ENCODE measurements around the gene ZSWIM5. TPM values are rescaled to one million over a fixed set of nuclear protein-coding genes. Genes with fewer than 3 reads are reported as not detected.
"Not testable (repeated sequence)": the region's sequence is repeated elsewhere in the genome, so short reads cannot be mapped to it uniquely, and the experiment has no call there.

Gene ZSWIM5
- polyA plus RNA-seq, 1 donor (not counting 4 experiments of a cell fraction or from before 2014, with no cell fraction given) = 0.03 TPM

DNA sequence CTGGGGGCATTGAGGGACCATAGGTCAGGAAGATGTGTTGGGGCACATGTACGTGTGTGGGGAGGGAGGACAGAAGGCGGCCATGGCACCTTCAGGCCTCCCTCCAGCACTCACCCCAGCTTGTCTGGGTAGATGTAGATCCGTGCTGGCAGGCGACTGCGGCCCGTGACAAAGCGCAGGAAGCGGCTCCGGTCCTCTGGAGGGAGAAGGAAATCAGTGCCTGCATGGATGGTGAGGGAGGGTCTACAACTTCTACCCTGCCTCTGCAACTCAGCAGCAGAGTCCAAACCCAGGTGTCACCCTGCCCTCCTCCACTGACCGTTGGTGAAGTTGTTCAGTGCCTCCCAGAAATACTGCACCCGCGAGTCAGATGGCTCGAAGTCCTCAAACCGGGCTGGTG lies 202.7 kb downstream of the ZSWIM5 start:
- Histone ChIP-seq H3K4me2 (ENCODE audit: control insufficient read depth, extremely low read depth, insufficient read depth, low read depth, low read length) (no peak overlapping the region), H3K4me3 (ENCODE audit: control insufficient read depth in 2 of 3, extremely low read depth in 1 of 3, insufficient read depth in 2 of 3, low read depth in 1 of 3, low read length in 3 of 3) (no peak overlapping the region), H3K79me2 (ENCODE audit: control insufficient read depth, insufficient read depth, low read length) (no peaks in the 10 kb centered on the region), H3K27me3 (ENCODE audit: control insufficient read depth, extremely low read depth, insufficient read depth, low read length) (no peaks in the 10 kb centered on the region), H3K27ac (ENCODE audit: control insufficient read depth, insufficient read depth, low read length) (no peak overlapping the region), H3K9me1 (ENCODE audit: control insufficient read depth, extremely low read depth, insufficient read depth, low read length) (no peaks in the 10 kb centered on the region), H2AFZ (ENCODE audit: control insufficient read depth, low read length) (no peak overlapping the region), H4K20me1 (ENCODE audit: control insufficient read depth, extremely low read depth, insufficient read depth, low read length) (no peaks in the 10 kb centered on the region), H3K4me1 (ENCODE audit: control insufficient read depth, extremely low read depth, insufficient read depth, low read length) (no peaks in the 10 kb centered on the region), H3K36me3 (ENCODE audit: control insufficient read depth in 2 of 2, extremely low read depth in 1 of 2, insufficient read depth in 2 of 2, low read length in 2 of 2) (peaks cover 27 to 46% of the 10 kb centered on the region in 2 experiments), H3K9ac (ENCODE audit: control insufficient read depth, extremely low read depth, insufficient read depth, low read length) (no peak overlapping the region), H3K9me3 (ENCODE audit: control insufficient read depth, low read depth, low read length) (no peaks in the 10 kb centered on the region)
- dilution Hi-C loops (cut with MboI; ENCODE audit: extremely low pct_ligation_motif_present, low sequenced_read_pairs) = no loop called here
- no peak for FAIRE-seq
- DNase-seq (ENCODE audit: low read depth, low spot score) = no peak
- TF ChIP-seq CTCF (optimal IDR thresholded peaks at IDR 0.05 in 1 of 3, IDR thresholded peaks at IDR 0.05 in 1 of 3, conservative IDR thresholded peaks at IDR 0.05 in 1 of 3; ENCODE audit: extremely low read depth in 1 of 3, insufficient read depth in 2 of 3, low read length in 3 of 3) (no peak), EZH2 (IDR thresholded peaks at IDR 0.05; ENCODE audit: low read length) (no peak)

DNA sequence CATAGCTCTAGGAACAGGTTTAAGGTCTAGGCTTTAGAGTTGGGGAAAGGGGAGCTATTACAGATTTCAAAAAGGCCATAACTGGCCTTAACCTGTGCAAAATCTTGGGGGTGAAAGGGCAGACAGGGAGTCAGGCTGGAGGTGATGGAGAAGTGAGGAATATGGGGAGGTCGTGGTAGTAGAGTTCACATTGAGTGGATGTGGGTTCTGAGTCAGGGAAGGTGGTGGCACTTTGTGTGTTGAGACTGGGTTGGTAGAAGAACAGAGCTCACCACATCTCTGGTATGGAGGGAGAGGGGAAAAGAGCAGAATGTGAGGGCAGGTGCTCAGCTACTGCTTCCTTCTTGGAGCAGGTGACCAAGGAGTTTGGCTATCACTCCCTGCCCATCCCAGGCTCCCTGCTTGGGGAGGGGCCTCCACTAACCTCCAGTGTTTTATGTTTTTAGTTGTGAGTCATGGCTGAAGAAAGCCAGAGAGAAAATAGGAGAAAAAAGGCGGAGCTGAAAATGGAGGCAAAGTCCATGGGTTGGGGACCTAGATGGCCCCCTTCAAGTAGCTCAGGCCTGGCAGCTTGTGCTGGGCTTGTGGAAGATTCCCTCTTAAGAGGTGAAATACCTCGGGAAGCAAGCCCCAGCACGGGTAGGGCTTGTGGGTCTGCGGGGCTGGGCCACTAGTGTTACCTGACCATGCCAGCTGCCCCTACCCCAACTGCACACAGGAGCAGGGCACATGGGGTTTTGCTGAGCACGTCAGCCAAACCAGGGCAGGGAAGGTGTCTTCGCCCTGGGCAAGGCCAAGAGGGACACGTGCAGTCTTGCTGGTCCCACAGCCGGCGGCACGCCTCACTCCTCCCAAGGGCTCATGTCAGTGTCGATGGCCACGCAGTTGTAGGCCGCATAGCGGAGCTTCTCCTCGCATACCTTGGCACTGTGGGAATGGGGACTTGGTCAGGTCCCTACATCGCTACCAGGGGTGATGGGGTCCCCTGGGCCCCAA lies 203.5 kb downstream of the ZSWIM5 start:
- Histone ChIP-seq H3K9ac (ENCODE audit: control insufficient read depth, extremely low read depth, insufficient read depth, low read length) (no peak overlapping the region), H3K79me2 (ENCODE audit: control insufficient read depth, insufficient read depth, low read length) (no peaks in the 10 kb centered on the region)

GRCh38 chr1:45001576-45001975 lies 204.8 kb downstream of the ZSWIM5 start:
- H4K20me1 ChIP-seq (ENCODE audit: control insufficient read depth, extremely low read depth, insufficient read depth, low read length); H3K27ac ChIP-seq (ENCODE audit: control insufficient read depth, insufficient read depth, low read length); H3K9me1 ChIP-seq (ENCODE audit: control insufficient read depth, extremely low read depth, insufficient read depth, low read length); H3K79me2 ChIP-seq (ENCODE audit: control insufficient read depth, insufficient read depth, low read length); dilution Hi-C loops (cut with MboI; ENCODE audit: extremely low pct_ligation_motif_present, low sequenced_read_pairs); H2AFZ ChIP-seq (ENCODE audit: control insufficient read depth, low read length); FAIRE-seq; H3K4me2 ChIP-seq (ENCODE audit: control insufficient read depth, extremely low read depth, insufficient read depth, low read depth, low read length); H3K9me3 ChIP-seq (ENCODE audit: control insufficient read depth, low read depth, low read length); DNase-seq (ENCODE audit: low read depth, low spot score); H3K4me3 ChIP-seq (ENCODE audit: control insufficient read depth in 2 of 3, extremely low read depth in 1 of 3, insufficient read depth in 2 of 3, low read depth in 1 of 3, low read length in 3 of 3); H3K4me1 ChIP-seq (ENCODE audit: control insufficient read depth, extremely low read depth, insufficient read depth, low read length); H3K27me3 ChIP-seq (ENCODE audit: control insufficient read depth, extremely low read depth, insufficient read depth, low read length); H3K9ac ChIP-seq (ENCODE audit: control insufficient read depth, extremely low read depth, insufficient read depth, low read length): not testable (repeated sequence)
- peaks cover 18 to 25% of the 10 kb centered on the region in 2 experiments for H3K36me3 ChIP-seq (ENCODE audit: control insufficient read depth in 2 of 2, extremely low read depth in 1 of 2, insufficient read depth in 2 of 2, low read length in 2 of 2)

More for the DNA sequence above, 203.5 kb downstream of the ZSWIM5 start:
- dilution Hi-C loops (cut with MboI; ENCODE audit: extremely low pct_ligation_motif_present, low sequenced_read_pairs) = no loop called here
- FAIRE-seq (no peak), DNase-seq (ENCODE audit: low read depth, low spot score) (no peak)
- Histone ChIP-seq H4K20me1 (ENCODE audit: control insufficient read depth, extremely low read depth, insufficient read depth, low read length) (no peaks in the 10 kb centered on the region), H3K4me3 (ENCODE audit: control insufficient read depth in 2 of 3, extremely low read depth in 1 of 3, insufficient read depth in 2 of 3, low read depth in 1 of 3, low read length in 3 of 3) (no peak overlapping the region), H3K27ac (ENCODE audit: control insufficient read depth, insufficient read depth, low read length) (no peak overlapping the region), H3K9me3 (ENCODE audit: control insufficient read depth, low read depth, low read length) (no peaks in the 10 kb centered on the region), H3K9me1 (ENCODE audit: control insufficient read depth, extremely low read depth, insufficient read depth, low read length) (no peaks in the 10 kb centered on the region), H3K27me3 (ENCODE audit: control insufficient read depth, extremely low read depth, insufficient read depth, low read length) (no peaks in the 10 kb centered on the region), H2AFZ (ENCODE audit: control insufficient read depth, low read length) (no peak overlapping the region), H3K4me1 (ENCODE audit: control insufficient read depth, extremely low read depth, insufficient read depth, low read length) (no peaks in the 10 kb centered on the region), H3K36me3 (ENCODE audit: control insufficient read depth in 2 of 2, extremely low read depth in 1 of 2, insufficient read depth in 2 of 2, low read length in 2 of 2) (peaks cover 20 to 39% of the 10 kb centered on the region in 2 experiments), H3K4me2 (ENCODE audit: control insufficient read depth, extremely low read depth, insufficient read depth, low read depth, low read length) (no peak overlapping the region)
- no peak for TF ChIP-seq EZH2 (IDR thresholded peaks at IDR 0.05; ENCODE audit: low read length)
- TF ChIP-seq CTCF (optimal IDR thresholded peaks at IDR 0.05 in 1 of 3, IDR thresholded peaks at IDR 0.05 in 1 of 3, conservative IDR thresholded peaks at IDR 0.05 in 1 of 3; ENCODE audit: extremely low read depth in 1 of 3, insufficient read depth in 2 of 3, low read length in 3 of 3) = no peak

All from keratinocyte (primary cell).